ENCODE results near the gene TSHZ1. TPM values are rescaled to one million over a fixed set of nuclear protein-coding genes. Genes with fewer than 3 reads are reported as not detected.

The TSHZ1 gene
- total and polyA plus RNA-seq, 8 donors = 13.3 to 38.5 (median 31.7) TPM

- H3K36me3 ChIP-seq = peaks cover 0 to 25% of the 10 kb centered on the region in 2 donors
- no peaks in the 10 kb centered on the region for H3K9me3 ChIP-seq
- ATAC-seq (no peak), DNase-seq (no peak)
- H3K27ac ChIP-seq = no peak overlapping the region
- H3K4me3 ChIP-seq = no peak overlapping the region
- intact Hi-C loops (cut with DNase I) = no loop called here
- TF ChIP-seq CTCF (IDR thresholded peaks at IDR 0.05) = no peak
- peaks cover 0 to 20% of the 10 kb centered on the region in 2 donors for H3K27me3 ChIP-seq
- H3K4me1 ChIP-seq = peaks cover 8 to 27% of the 10 kb centered on the region in 2 donors
These were observed 9.9 kb upstream of the TSHZ1 start for GRCh38 chr18:75200605-75201280.

- Histone ChIP-seq H3K9me3 (no peaks in the 10 kb centered on the region), H3K27me3 (peaks cover 0 to 26% of the 10 kb centered on the region in 2 donors), H3K27ac (no peak overlapping the region), H3K4me1 (peaks cover 8 to 34% of the 10 kb centered on the region in 2 donors), H3K36me3 (peaks cover 0 to 25% of the 10 kb centered on the region in 2 donors), H3K4me3 (no peak overlapping the region)
- DNase-seq = no peak
- no peak for TF ChIP-seq CTCF (IDR thresholded peaks at IDR 0.05)
- intact Hi-C loops (cut with DNase I) = no loop called here
- no peak for ATAC-seq
These were observed 9.0 kb upstream of the TSHZ1 start for GRCh38 chr18:75201282-75202270.

DNA sequence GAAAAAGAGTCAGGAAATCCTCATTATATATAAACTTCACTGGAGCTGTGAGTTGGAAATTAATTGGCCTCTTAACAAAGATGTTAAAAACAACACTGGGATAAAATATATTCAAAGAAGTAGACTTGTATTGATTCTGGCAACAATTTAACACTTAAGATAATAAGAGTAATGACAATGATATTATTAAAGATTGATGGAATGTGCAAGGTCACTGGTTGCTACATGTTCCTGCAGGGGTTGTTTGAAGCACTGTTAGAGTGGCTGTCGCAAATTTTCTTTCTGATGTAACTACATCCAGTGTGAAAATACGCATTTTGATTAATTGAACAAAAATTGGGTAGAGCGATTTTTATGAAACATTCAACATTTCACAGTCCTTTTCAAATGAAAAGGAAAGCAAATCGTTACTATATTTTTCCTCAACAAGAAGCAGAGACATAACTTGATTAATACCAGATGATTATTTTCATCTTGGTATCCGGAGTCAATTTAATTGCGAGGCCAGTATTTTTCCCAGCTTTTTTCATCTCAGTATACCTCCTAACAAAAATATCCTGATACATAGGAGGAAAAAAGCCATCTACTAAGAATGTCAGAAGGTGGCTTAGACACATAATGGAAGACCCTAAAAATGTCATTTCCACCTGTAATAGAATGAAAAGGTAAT is 7.8 kb upstream of the TSHZ1 start:
- ATAC-seq = no peak
- DNase-seq = no peak
- Histone ChIP-seq H3K4me1 (peaks cover 17 to 46% of the 10 kb centered on the region in 2 donors), H3K36me3 (peaks cover 0 to 25% of the 10 kb centered on the region in 2 donors), H3K9me3 (no peaks in the 10 kb centered on the region), H3K4me3 (no peak overlapping the region), H3K27ac (no peak overlapping the region), H3K27me3 (peaks cover 0 to 26% of the 10 kb centered on the region in 2 donors)
- no peak for TF ChIP-seq CTCF (IDR thresholded peaks at IDR 0.05)
- intact Hi-C loops (cut with DNase I) = no loop called here

DNA sequence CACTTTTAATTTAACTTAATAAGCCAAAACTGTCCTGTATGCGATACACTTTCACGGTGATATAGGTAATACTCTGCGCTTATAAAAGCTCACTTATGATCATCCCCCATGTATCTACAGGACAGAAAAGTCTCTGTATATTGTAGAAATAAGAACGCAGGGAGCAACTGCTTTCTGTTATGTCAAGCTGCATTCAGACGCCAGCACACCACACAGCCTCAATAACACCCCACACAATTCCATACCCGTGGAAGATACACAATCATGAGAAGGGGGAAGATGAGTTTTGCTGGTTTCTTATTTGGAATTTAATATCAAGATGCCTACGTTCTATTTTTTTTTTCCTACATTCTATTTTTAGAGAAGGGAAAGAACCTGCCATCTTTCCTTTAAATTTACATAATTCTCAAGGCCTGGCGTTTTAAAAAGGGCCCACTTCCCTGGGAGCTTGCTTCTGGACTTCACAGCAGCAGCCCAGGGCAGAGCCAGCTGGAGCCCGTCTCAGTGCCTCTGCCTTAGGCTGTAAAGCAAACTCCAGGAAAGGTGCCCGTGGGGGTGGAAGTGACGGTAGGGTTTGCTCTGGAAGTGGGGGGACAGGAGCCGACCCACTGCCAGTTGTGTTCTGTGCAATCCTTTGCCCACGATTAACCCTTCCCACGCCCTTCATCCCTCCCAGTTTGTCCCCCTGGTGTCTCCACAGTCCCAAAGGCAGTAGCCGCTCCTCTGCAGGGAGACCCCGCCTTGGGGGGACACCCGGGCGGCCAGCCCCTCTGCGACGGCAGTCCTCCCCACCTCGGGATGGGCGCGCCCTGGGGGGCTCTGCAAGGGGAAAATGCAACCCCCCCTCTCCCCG is 7.0 kb upstream of the TSHZ1 start:
- DNase-seq = peak in 1 of 4 donors; percentile 81
- Histone ChIP-seq H3K4me3 (peak overlapping the region; percentile 28 to 39), H3K36me3 (peaks cover 0 to 25% of the 10 kb centered on the region in 2 donors), H3K27me3 (peaks cover 0 to 26% of the 10 kb centered on the region in 2 donors), H3K9me3 (no peaks in the 10 kb centered on the region), H3K4me1 (peaks cover 17 to 46% of the 10 kb centered on the region in 2 donors), H3K27ac (no peak overlapping the region)
- intact Hi-C loops (cut with DNase I) = no loop called here
- no peak for TF ChIP-seq CTCF (IDR thresholded peaks at IDR 0.05)
- ATAC-seq = no peak

All from left lung (tissue), 10 donors.